ENCODE results near the gene ARL13B. TPM values are rescaled to one million over a fixed set of nuclear protein-coding genes. Genes with fewer than 3 reads are reported as not detected.

ARL13B gene
- total and polyA plus RNA-seq, 2 of the 8 experiments (the other 6 are each of a cell fraction or from before 2014, with no cell fraction given) = 1.5 to 12.7 TPM

- peaks cover 0 to 38% of the 10 kb centered on the region in 2 experiments; a peak in 2 of 4 replicates for H3K79me2 ChIP-seq (ENCODE audit: control insufficient read depth in 1 of 2, insufficient read depth in 2 of 2, low read length in 2 of 2)
- no peak for DNase-seq (ENCODE audit: low read depth in 1 of 2, low spot score in 2 of 2)
These were observed 4.7 kb downstream of the ARL13B start for GRCh38 chr3:93984618-93985017.

More at GRCh38 chr3:93984618-93985017, 4.7 kb downstream of the ARL13B start:
- Histone ChIP-seq H3K4ac (replicated peaks; ENCODE audit: insufficient read length, low read depth, low read length) (no peak overlapping the region), H3K27me3 (replicated peaks in 1 of 4; ENCODE audit: control insufficient read depth in 3 of 4, extremely low read depth in 1 of 4, insufficient read depth in 3 of 4, low read length in 3 of 4) (no peaks in the 10 kb centered on the region), H3K18ac (ENCODE audit: extremely low read depth, low read length) (no peak overlapping the region), H2BK20ac (ENCODE audit: low read length) (no peak overlapping the region), H4K8ac (ENCODE audit: extremely low read depth, insufficient read depth, low read length) (no peak overlapping the region), H2BK120ac (replicated peaks; ENCODE audit: low read depth, low read length) (no peak overlapping the region), H2BK12ac (ENCODE audit: low read depth, low read length) (no peak overlapping the region), H3K9me3 (ENCODE audit: insufficient read depth in 2 of 2, low read depth in 1 of 2, low read length in 1 of 2) (no peaks in the 10 kb centered on the region), H3K56ac (replicated peaks; ENCODE audit: insufficient read length, low read depth, low read length) (no peak overlapping the region), H2BK15ac (ENCODE audit: low read length) (no peak overlapping the region), H3K79me1 (ENCODE audit: low read depth, low read length) (no peaks in the 10 kb centered on the region; the same call in 1 of the 2 replicates), H3K4me1 (replicated peaks in 1 of 4; ENCODE audit: control insufficient read depth in 3 of 4, insufficient read depth in 4 of 4, low read length in 3 of 4) (peaks cover 0 to 3% (median 0%) of the 10 kb centered on the region in 4 experiments; a peak in 1 of 7 replicates), H2AK5ac (ENCODE audit: low read depth, low read length) (no peak overlapping the region), H3K4me2 (ENCODE audit: insufficient read depth in 1 of 2, low read depth in 2 of 2, low read length in 2 of 2) (no peak overlapping the region), H4K91ac (replicated peaks; ENCODE audit: insufficient read length, low read length) (no peak overlapping the region), H3K36me3 (ENCODE audit: control insufficient read depth in 2 of 4, insufficient read depth in 4 of 4, low read length in 3 of 4) (no peaks in the 10 kb centered on the region), H2BK5ac (ENCODE audit: low read depth, low read length) (no peak overlapping the region), H2AFZ (ENCODE audit: low read length) (no peak overlapping the region), H4K5ac (ENCODE audit: insufficient read length, low read depth, low read length) (no peak overlapping the region), H3K9ac (replicated peaks in 1 of 4; ENCODE audit: extremely low read depth in 1 of 4, low read depth in 3 of 4, low read length in 3 of 4) (no peak overlapping the region), H3K23me2 (ENCODE audit: low read depth, low read length) (no peaks in the 10 kb centered on the region), H3K4me3 (ENCODE audit: extremely low read depth in 1 of 4, insufficient read depth in 2 of 4, low read depth in 3 of 4, low read length in 4 of 4) (no peak overlapping the region), H3K23ac (ENCODE audit: insufficient read length) (no peak overlapping the region), H3K14ac (ENCODE audit: insufficient read length) (no peak overlapping the region), H3K27ac (ENCODE audit: low read depth, low read length) (no peak overlapping the region), H4K20me1 (replicated peaks in 1 of 2; ENCODE audit: control insufficient read depth in 1 of 2, insufficient read depth in 2 of 2, low read length in 2 of 2) (no peaks in the 10 kb centered on the region)
- TF ChIP-seq SP1 (IDR thresholded peaks at IDR 0.05; ENCODE audit: low read depth, low read length) = no peak
- TF ChIP-seq KDM1A (IDR thresholded peaks at IDR 0.05; ENCODE audit: borderline replicate concordance, low read length) = no peak
- no peak for TF ChIP-seq EGR1 (IDR thresholded peaks at IDR 0.05; ENCODE audit: borderline replicate concordance, low read depth, low read length)
- TF ChIP-seq TAF1 (IDR thresholded peaks at IDR 0.05; ENCODE audit: low read depth, low read length) = no peak
- TF ChIP-seq TEAD4 (IDR thresholded peaks at IDR 0.05; ENCODE audit: low read depth, low read length) = no peak
- no peak for TF ChIP-seq KDM4A (IDR thresholded peaks at IDR 0.05; ENCODE audit: low read depth, low read length, severe bottlenecking)
- no peak for TF ChIP-seq POU5F1 (IDR thresholded peaks at IDR 0.05; ENCODE audit: low read depth, low read length)
- TF ChIP-seq JUN (IDR thresholded peaks at IDR 0.05; ENCODE audit: low read depth, low read length) = no peak
- no peak for TF ChIP-seq BRCA1 (IDR thresholded peaks at IDR 0.05; ENCODE audit: low read depth, low read length)
- TF ChIP-seq CEBPB (IDR thresholded peaks at IDR 0.05; ENCODE audit: low read depth, low read length) = no peak
- TF ChIP-seq SUZ12 (IDR thresholded peaks at IDR 0.05; ENCODE audit: low read length) = no peak
- TF ChIP-seq NRF1 (IDR thresholded peaks at IDR 0.05; ENCODE audit: low read depth, low read length) = no peak
- TF ChIP-seq ATF3 (IDR thresholded peaks at IDR 0.05; ENCODE audit: insufficient read depth, low read depth, low read length) = no peak
- 85% methylated on average over 5 of the region's 5 CpGs; no CpG with 5 or more reads in 1 of the 2 experiments for WGBS, 2 experiments (ENCODE audit: extremely low coverage in 1 of 2, insufficient coverage in 1 of 2, insufficient read length in 1 of 2, insufficient replicate concordance in 2 of 2, low coverage in 1 of 2, low lambda C conversion rate in 2 of 2, missing lambda C conversion rate in 1 of 2)
- CTCF ChIA-PET (ENCODE audit: partially characterized antibody) = no interaction called here
- POLR2A ChIA-PET (ENCODE audit: partially characterized antibody) = no interaction called here
- no peak for FAIRE-seq
